SU-DHL-6 (cell line): ENCODE results near the gene UPP1.

Source experiments
- CTCF ChIP-seq: fragments of 200-600 bp; sonication (generic); IDR thresholded peaks from one replicate; pipeline ENCODE4 v1.5.1; 2017; ENCODE audit warnings: antibody characterized with exemption, mild to moderate bottlenecking, low read length, moderate library complexity; ENCODE audit not compliant: insufficient read depth, poor library complexity, severe bottlenecking
- EZH2phosphoT487 ChIP-seq: fragments of 200-600 bp; sonication (generic), shearing (Covaris generic); conservative IDR thresholded peaks from 2 replicates; pipeline ENCODE4 v1.6.1; 2018; ENCODE audit warnings: mild to moderate bottlenecking, antibody characterized with exemption, low read length, moderate library complexity, mixed read lengths

GRCh38 chr7:48085433-48085791 is 3.7 kb upstream of the UPP1 start:
- no peak for TF ChIP-seq CTCF
- no peak for TF ChIP-seq EZH2phosphoT487
